Measurements from ENCODE around the gene C20orf204. TPM values are rescaled to one million over a fixed set of nuclear protein-coding genes. Genes with fewer than 3 reads are reported as not detected.

Gene C20orf204
- total and polyA plus RNA-seq, 9 of the 15 experiments (the other 6 are each of a cell fraction or from before 2014, with no cell fraction given), result 0.11 to 1.1 (median 0.36) TPM; not detected in 2

- Histone ChIP-seq H3K27me3 (ENCODE audit: control insufficient read depth in 2 of 2, insufficient read depth in 2 of 2, low read length in 2 of 2) (no peaks in the 10 kb centered on the region), H3K4me3 (no peak overlapping the region), H3K4me2 (ENCODE audit: insufficient read depth, low read length) (no peak overlapping the region), H3K27ac (ENCODE audit: extremely low read depth, low read depth, low read length) (no peak overlapping the region), H4K20me1 (replicated peaks; ENCODE audit: control insufficient read depth, insufficient read depth, low read length) (no peaks in the 10 kb centered on the region), H3K79me2 (ENCODE audit: control insufficient read depth, insufficient read depth, low read length) (peaks cover 10% of the 10 kb centered on the region; the same call in 2 of the 3 replicates), H2AFZ (ENCODE audit: low read depth, low read length) (no peak overlapping the region), H3K36me3 (ENCODE audit: control insufficient read depth, insufficient read depth, low read length) (peaks cover 8% of the 10 kb centered on the region; the same call in 1 of the 3 replicates), H3K9me3 (replicated peaks; ENCODE audit: control insufficient read depth, insufficient read depth, low read depth, low read length) (no peaks in the 10 kb centered on the region), H3K4me1 (replicated peaks in 1 of 2; ENCODE audit: control insufficient read depth in 2 of 2, insufficient read depth in 2 of 2, low read length in 2 of 2) (peaks cover 13 to 84% of the 10 kb centered on the region in 2 experiments; a peak in 4 of 5 replicates), H3K9me1 (ENCODE audit: control insufficient read depth, insufficient read depth, low read length) (no peaks in the 10 kb centered on the region), H3K9ac (ENCODE audit: insufficient read depth in 1 of 2, low read depth in 2 of 2, low read length in 2 of 2) (peak overlapping the region in 1 of 2 experiments; percentile 65; a peak in 2 of 4 replicates)
- ChIA-PET CTCF (ENCODE audit: low intra/inter-chr PET ratio) (no interaction called here), POLR2A (interaction anchor here (0.9 kb wide), 1 partner anchor 9 kb away, joined by 5 read pairs; no protein-coding TSS in a partner anchor)
- in situ Hi-C loops (cut with MboI) (no loop called here), intact Hi-C loops (cut with micrococcal nuclease) (no loop called here)
- ATAC-seq, result no peak
- no peak for TF ChIP-seq ZNF239 (CRISPR knock-in tag; IDR thresholded peaks at IDR 0.05)
- TF ChIP-seq CHAMP1 (IDR thresholded peaks at IDR 0.05), result no peak
- no peak for TF ChIP-seq ELF1 (tag; IDR thresholded peaks at IDR 0.05)
- TF ChIP-seq RBM39 (optimal IDR thresholded peaks at IDR 0.05; ENCODE audit: low read depth, low read length), result no peak
- DNase-seq (ENCODE audit: extremely low read depth in 1 of 4, low spot score in 3 of 4), result no peak
- 92% methylated on average over 4 of the region's 8 CpGs for WGBS (ENCODE audit: insufficient coverage, low coverage, missing lambda C conversion rate)
- no TSS peak for BruUV-seq (replicated peaks)
- no peak for FAIRE-seq
These were observed 41.1 kb downstream of the C20orf204 start for GRCh38 chr20:64077094-64077493.
